Left cardiac atrium (tissue), 4 donors: ENCODE data around the gene ZMYND11. TPM values are rescaled to one million over a fixed set of nuclear protein-coding genes. Genes with fewer than 3 reads are reported as not detected.
A peak's percentile ranks its signal among the peaks of the same experiment; 100 is the strongest.
"Not testable (repeated sequence)": the region's sequence is repeated elsewhere in the genome, so short reads cannot be mapped to it uniquely, and the experiment has no call there.

Experiments
- ATAC-seq, 2 donors: fragments of 200-7000 bp; cut with Tn5 transposase; one replicate each; pipeline ENCODE4 v1.9.1; 2020; ENCODE audit warnings: mild to moderate bottlenecking in 2 of 2, moderate library complexity in 2 of 2
- DNase-seq: peaks from one replicate; pipeline ENCODE4 v3.0.0-alpha.2; 2020
- intact Hi-C, 2 donors: fragments of 100-400 bp; cut with DNase I; formaldehyde crosslinking; loops; one replicate each; pipeline versions ENCODE4 v1.14.1 to v1.15.1; 2022 to 2023
- total RNA-seq, 2 donors: library from RNA; stranded (reverse); fragmentation: NEBNext Ultra II Directional; extraction: Animal tissue kit (Norgen Biotek cat#: 25700); gene quantifications; one replicate each; pipeline ENCODE4 v1.2.1, GENCODE V29; 2021
- donor health status: DM: no; HTN: yes; CAD: no.
- donor health status: DM: no; HTN: yes; CAD: no; lungs with severe emphysema.
- donor health status: DM: yes; HTN: yes; CAD: no.
- donor health status: Dilated cardiomyopathy.

The ZMYND11 gene
- total RNA-seq, 2 donors from 2014 or later = 59.1 to 72.6 TPM

DNA sequence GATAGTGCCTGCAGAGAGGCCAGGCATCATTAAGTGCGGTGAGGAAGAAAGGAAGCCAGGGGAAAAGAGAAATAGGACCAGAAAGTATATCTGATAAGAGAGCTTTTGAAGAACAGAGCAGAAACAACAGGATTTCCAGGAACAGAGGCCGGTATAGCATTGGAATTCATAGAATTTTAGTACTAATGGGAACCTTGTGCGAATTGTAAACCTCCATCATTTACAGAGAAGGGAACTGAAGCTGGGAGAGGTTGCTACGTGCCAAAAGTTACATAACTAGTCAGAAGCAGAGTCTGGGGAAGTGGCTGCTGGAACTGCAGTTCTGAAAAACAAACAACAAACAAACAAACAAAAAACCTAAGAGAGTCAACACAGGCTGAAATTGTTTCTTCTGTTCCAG is 5.4 kb upstream of the ZMYND11 start:
- DNase-seq = no peak
- no peak for ATAC-seq
- intact Hi-C loops = no loop called here

GRCh38 chr10:132946-133898 is 2.0 kb upstream of the ZMYND11 start:
- no peak for DNase-seq
- intact Hi-C loops = no loop called here
- peak in 1 of 2 donors; percentile 24 for ATAC-seq

DNA sequence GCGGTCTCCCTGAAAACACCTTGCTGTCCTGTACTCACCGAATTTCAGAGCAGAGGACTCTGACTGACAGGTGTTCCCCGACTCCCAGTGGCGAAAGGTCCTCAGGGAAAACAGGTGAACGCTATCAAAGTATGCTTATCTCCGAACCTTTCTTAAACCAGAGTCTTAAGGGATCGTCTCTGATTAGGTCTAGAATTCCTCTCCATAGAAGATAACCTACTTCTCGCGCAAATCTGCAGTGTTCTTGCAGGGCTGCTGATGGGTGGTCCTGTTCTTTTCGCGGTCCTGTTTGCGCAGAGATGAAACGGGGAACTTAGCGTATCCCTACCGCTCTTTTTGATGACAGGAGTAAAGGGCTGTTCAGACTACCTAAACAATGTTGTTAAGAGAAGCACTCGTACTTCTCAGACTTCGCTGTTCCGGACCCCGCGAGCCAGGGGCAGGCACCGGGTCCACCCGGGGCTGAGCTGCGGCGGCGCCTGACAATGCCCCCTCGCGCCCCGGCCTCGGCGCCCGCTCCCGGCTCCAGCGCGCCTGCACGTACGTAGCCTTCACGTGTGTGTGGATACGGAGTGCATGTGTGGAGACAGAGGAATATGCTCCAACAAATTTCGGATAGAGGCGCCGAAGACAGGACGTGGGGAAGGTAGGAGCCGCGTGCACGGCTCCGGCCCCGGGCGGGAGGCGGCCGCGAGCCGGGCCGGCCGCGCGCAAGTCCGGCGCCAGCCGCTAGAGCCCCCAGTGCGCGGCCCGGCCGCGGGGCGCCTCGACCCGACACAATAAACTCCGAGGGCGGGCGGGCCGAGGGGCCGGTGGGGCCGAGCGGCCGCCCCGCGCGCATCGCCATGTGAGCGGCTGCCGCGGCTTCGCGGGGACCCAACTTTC is 766 bp upstream of the ZMYND11 start:
- ATAC-seq (peak; percentile 55 to 63), DNase-seq (peak; percentile 61)
- intact Hi-C loops = no loop called here

DNA sequence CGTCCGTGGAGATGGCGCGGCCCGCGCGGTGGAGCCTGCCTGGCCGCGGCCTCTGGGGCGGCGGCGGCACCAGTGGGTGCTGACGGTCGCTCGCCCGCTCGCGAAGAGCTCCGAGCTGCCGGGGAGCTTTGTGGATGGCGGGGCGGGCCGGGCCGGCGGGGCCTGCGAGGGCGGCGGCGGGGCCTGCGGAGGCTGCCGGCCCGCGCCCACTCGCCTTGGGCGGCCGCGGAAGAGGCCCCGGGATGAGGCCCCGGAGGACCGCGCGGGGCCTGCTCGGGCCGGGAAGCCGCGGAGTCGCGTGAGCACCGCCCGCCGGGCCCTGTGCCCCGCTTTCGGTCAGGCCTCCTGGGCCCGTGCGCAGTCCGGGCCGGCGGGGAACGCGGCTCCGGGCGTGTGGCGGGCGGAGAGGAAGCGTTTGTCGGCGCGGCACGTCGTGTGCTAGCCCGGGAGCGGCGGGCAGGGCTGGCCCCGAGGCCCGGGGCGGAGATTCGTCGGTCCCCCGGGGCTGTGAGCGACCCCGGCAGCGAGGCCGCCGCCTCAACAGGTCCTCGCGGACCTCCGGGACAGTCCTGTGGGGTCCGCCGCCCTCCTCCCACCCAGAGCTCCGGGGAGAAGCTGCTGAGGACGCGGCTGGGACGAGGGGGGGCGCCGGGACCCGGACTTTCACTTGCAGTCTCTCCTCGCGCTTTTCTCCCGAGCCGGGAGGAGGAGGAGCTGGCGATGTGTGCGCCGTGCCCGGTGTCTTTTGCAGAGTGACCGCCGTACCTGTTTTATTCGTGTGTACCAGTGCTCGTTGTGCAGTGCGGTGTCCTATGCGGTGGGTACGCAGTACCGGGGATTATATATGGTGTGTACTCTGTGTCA is 578 bp downstream of the ZMYND11 start:
- intact Hi-C loops = no loop called here
- DNase-seq = peak; percentile 73
- peak; percentile 55 to 56 for ATAC-seq

- DNase-seq (no peak), ATAC-seq (peak in 1 of 2 donors; percentile 13)
- intact Hi-C loops = no loop called here
Measured at GRCh38 chr10:136465-136762, 1.2 kb downstream of the ZMYND11 start.

DNA sequence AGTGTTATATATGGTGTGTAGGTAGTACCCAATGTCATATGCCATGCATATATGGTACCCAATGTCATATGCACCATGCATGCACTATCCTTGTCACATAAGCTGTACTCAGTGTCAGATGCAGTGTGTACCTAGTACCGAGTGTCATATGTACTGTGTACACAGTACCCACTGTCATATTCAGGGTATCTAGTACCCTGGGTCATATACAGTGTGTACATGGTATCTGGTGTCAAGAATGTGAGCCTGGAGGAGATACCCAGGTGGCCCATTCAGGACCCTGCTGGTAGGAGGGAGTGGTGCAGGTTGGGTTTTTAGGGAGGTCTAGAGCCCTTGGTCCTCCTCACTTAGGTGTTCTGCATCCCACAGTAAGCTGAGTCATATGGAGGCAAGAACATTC is 1.8 kb downstream of the ZMYND11 start:
- ATAC-seq (peak in 1 of 2 donors; percentile 2), DNase-seq (no peak)
- intact Hi-C loops = no loop called here

GRCh38 chr10:137606-138005 is 2.4 kb downstream of the ZMYND11 start:
- ATAC-seq (no peak), DNase-seq (no peak)
- intact Hi-C loops = no loop called here

DNA sequence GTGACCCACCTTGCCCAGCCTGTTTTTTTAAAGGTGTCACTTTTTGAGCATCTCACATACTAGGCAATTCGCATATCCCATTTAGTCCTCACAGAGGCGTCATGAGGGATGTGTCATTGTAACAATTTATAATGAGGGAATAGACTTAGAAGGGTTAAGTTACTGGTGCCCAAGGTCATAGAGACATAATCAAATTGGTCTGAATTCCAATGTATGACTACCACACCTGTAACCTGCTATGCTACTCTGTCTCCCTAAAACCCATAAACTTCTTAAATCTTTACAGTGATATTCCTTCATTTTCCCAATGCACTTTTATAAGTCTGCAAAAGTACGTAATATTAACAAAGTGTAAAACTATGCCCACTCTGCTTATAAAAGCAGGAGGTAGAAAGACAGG is 7.1 kb downstream of the ZMYND11 start:
- intact Hi-C loops = no loop called here
- DNase-seq = no peak
- ATAC-seq = no peak

- DNase-seq = no peak
- ATAC-seq = no peak
- intact Hi-C loops = no loop called here
Measured at GRCh38 chr10:152915-153314, 17.7 kb downstream of the ZMYND11 start.

DNA sequence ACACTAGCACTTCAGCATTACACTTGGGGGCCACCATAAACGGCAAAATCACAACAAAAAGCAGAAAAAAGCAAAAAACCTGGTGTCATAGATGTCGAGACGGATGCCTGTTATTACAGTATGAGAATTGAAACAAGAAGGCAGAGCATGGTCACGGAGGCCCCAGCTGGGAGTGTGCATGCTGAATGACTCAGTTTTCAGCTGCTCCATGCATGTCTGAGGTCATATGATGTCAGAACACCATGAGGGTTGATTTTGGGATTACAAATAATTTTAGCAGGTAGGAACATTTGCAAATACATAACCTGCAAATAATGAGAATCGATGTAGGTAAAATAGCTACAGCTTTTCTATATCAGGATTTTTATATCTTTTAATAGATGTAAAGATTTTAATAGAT is 19.1 kb downstream of the ZMYND11 start:
- no peak for ATAC-seq
- intact Hi-C loops = no loop called here

DNA sequence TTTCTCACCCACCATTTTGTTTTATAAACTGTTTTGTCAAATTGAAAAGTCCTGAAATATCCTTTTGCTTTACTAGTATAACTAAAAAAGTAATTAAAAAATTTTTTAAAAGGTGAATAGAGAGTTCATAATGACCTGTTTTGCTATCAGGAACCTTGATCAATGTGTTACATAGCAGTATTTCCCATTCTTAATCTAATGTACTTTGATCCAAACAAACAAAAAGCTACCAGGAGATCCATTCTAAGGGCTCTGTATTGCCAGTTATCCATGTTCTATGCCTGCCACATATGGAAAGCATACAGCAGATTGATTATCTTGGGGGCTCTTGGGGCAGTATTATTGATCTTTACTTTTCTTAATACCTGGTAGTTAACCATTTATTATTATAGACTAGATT is 32.1 kb downstream of the ZMYND11 start:
- ATAC-seq = no peak
- intact Hi-C loops = no loop called here

More for the DNA sequence above, 19.1 kb downstream of the ZMYND11 start:
- DNase-seq = no peak

GRCh38 chr10:173741-174140 is 38.5 kb downstream of the ZMYND11 start:
- no peak for ATAC-seq
- intact Hi-C loops = no loop called here
- DNase-seq = no peak

More for the DNA sequence above, 32.1 kb downstream of the ZMYND11 start:
- no peak for DNase-seq

DNA sequence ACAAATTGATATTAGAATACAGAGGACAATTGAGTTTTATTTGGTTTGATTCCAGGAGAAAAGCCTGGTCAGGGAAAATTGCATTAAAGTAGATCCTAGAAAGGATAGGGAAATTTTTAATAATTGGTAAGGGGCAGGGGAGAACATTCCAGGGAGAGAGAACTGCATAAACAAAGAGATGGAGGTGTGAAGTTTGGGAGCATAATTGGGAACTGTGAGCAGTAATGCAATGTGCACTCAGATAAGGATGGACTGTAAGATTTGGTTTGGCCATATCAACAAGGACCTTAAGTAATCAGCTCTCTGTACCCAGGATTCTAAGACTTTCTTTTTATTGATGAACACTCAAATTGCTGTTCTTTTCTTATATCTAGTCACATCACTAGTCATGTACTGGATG is 41.4 kb downstream of the ZMYND11 start:
- intact Hi-C loops = no loop called here
- DNase-seq (no peak), ATAC-seq (no peak)

DNA sequence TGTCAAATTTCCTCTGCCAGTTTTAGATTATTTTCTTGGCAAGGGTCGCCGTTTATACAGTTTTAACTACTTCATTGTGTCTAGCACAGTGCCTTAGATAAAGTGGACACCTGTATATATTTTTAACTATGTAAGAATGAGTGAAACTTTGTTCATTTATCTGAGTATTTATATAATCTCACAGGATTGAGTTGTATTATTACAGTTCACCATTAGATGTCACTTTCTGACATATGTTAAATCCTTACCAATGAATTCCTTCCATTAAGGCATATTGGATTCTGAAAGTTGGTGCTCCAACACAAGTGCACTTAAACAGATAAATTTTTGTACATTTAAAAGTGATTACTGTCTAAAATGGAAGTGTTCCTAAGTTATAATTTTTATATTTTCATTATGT is 43.0 kb downstream of the ZMYND11 start:
- intact Hi-C loops = no loop called here
- ATAC-seq (peak; percentile 38 to 61), DNase-seq (no peak)

GRCh38 chr10:178723-179122 is 43.5 kb downstream of the ZMYND11 start:
- intact Hi-C loops = no loop called here
- ATAC-seq (no peak), DNase-seq (no peak)

GRCh38 chr10:182441-183201 is 47.4 kb downstream of the ZMYND11 start:
- ATAC-seq = no peak
- intact Hi-C loops = no loop called here
- DNase-seq = no peak

GRCh38 chr10:184174-184573 is 48.9 kb downstream of the ZMYND11 start:
- intact Hi-C loops = no loop called here
- ATAC-seq = no peak
- no peak for DNase-seq

DNA sequence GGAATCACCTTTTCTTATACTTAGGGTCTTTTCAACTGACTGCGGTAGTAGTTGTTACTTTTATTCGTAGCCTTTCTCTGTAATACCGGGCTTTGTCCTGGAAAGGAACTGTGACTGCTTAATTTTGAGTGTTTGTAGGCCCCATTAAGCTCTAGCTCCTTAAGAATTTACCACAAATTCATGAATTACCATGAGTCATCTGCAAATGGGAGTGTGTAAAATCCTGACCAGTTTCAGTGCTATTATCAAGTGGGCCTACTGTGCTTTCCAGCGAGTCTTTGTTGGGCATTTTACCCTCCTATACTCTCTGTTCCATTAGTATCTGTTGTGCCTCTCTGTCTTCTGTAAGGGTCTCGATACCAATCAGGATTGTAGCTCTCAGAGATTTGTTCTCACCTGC is 49.7 kb downstream of the ZMYND11 start:
- ATAC-seq (no peak), DNase-seq (no peak)
- intact Hi-C loops = no loop called here

DNA sequence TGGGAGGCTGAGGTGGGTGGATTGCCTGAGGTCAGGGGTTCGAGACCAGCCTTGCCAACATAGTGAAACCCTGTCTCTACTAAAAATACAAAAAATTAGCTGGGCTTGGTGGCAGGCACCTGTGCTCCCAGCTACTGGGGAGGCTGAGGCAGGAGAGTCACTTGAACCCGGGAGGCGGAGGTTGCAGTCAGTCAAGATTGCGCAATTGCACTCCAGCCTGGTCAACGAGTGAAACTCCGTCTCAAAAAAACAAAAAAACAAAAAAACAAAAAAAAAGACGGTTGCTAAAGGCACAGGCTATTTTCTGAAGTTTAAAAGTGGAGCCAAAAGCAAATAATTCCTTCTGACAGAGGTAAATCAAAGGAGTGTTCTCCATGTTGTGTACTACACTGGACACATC is 50.3 kb downstream of the ZMYND11 start:
- ATAC-seq, intact Hi-C loops, DNase-seq: not testable (repeated sequence)
